ENCODE data around the gene ITPR1. TPM values are rescaled to one million over a fixed set of nuclear protein-coding genes. Genes with fewer than 3 reads are reported as not detected.

Gene ITPR1
- total and polyA plus RNA-seq, 11 donors: 8.9 to 55.8 (median 19.9) TPM

- no peak for TF ChIP-seq CTCF (IDR thresholded peaks at IDR 0.05)
- TF ChIP-seq POLR2A (IDR thresholded peaks at IDR 0.05): no peak
- intact Hi-C loops (cut with DNase I): no loop called here
- DNase-seq (no peak), ATAC-seq (no peak)
- H3K36me3 ChIP-seq: peaks cover 0 to 44% (median 26%) of the 10 kb centered on the region in 9 donors
- H3K4me3 ChIP-seq: no peak overlapping the region
- 81 to 85% (median 83%) methylated on average over 5 of the region's 5 CpGs for WGBS, 4 donors
- peaks cover 8 to 30% (median 24%) of the 10 kb centered on the region in 12 donors for H3K4me1 ChIP-seq
- H3K27me3 ChIP-seq: no peaks in the 10 kb centered on the region
- H3K27ac ChIP-seq: no peak overlapping the region
- H3K9me3 ChIP-seq: peaks cover 0 to 11% (median 0%) of the 10 kb centered on the region in 12 donors
Measured at GRCh38 chr3:4768021-4768420, 274.9 kb downstream of the ITPR1 start.

GRCh38 chr3:4768521-4768920, 275.4 kb downstream of the ITPR1 start:
- Histone ChIP-seq H3K36me3 (peaks cover 0 to 44% (median 26%) of the 10 kb centered on the region in 9 donors), H3K27me3 (no peaks in the 10 kb centered on the region), H3K4me3 (no peak overlapping the region), H3K27ac (no peak overlapping the region), H3K9me3 (peaks cover 0 to 11% (median 0%) of the 10 kb centered on the region in 12 donors), H3K4me1 (peaks cover 8 to 35% (median 27%) of the 10 kb centered on the region in 12 donors)
- ATAC-seq (no peak), DNase-seq (no peak)
- WGBS, 4 donors: 82 to 88% (median 85%) methylated on average over 12 of the region's 12 CpGs
- intact Hi-C loops (cut with DNase I): no loop called here
- TF ChIP-seq POLR2A (IDR thresholded peaks at IDR 0.05) (no peak), CTCF (IDR thresholded peaks at IDR 0.05) (no peak)

GRCh38 chr3:4770561-4770960, 277.4 kb downstream of the ITPR1 start:
- H3K4me1 ChIP-seq: peaks cover 8 to 35% (median 27%) of the 10 kb centered on the region in 12 donors
- H3K27me3 ChIP-seq: no peaks in the 10 kb centered on the region
- peaks cover 0 to 56% (median 30%) of the 10 kb centered on the region in 9 donors for H3K36me3 ChIP-seq
- ATAC-seq (peak in 2 of 4 donors; percentile 7 to 31), DNase-seq (no peak)
- WGBS, 4 donors: 52 to 79% (median 72%) methylated on average over 5 of the region's 5 CpGs
- H3K4me3 ChIP-seq: no peak overlapping the region
- H3K9me3 ChIP-seq: peaks cover 0 to 11% (median 0%) of the 10 kb centered on the region in 12 donors
- TF ChIP-seq CTCF (IDR thresholded peaks at IDR 0.05): no peak
- TF ChIP-seq POLR2A (IDR thresholded peaks at IDR 0.05): no peak
- intact Hi-C loops (cut with DNase I): loop anchor here in 3 of 10 donors (5.0 kb wide), 3 partner anchors 38 to 207 kb away; partner anchors contain the start of gene BHLHE40 (in 1 of the 3)
- H3K27ac ChIP-seq: peak overlapping the region in 9 of 12 donors; percentile 32 to 92 (median 82)

DNA sequence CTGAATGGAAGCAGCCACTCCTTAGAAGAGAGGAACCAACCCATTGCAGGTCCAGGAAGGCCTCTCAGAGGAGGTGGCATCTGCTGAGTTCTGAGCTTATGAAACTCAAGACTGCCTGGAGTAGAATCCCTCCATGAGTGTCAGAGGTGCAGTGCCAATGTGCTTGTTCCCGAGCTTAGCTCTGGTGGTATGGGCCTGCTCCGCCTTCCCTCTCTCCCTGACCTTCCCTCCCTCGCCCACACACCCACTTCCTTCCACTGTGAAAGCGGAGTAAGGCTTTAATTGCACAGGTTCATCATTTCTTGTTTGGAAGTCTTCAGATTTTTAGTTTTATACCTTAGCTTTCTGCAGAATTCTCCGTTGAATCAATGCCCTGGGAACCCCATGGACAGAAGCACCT, 278.1 kb downstream of the ITPR1 start:
- peaks cover 0 to 5% (median 0%) of the 10 kb centered on the region in 12 donors for H3K9me3 ChIP-seq
- intact Hi-C loops (cut with DNase I): loop anchor here in 3 of 10 donors (5.0 kb wide), 3 partner anchors 39 to 206 kb away; partner anchors contain the start of gene BHLHE40 (in 1 of the 3)
- DNase-seq: no peak
- peak overlapping the region; percentile 51 to 92 (median 81) for H3K27ac ChIP-seq
- no peak for TF ChIP-seq CTCF (IDR thresholded peaks at IDR 0.05)
- TF ChIP-seq POLR2A (IDR thresholded peaks at IDR 0.05): no peak
- H3K36me3 ChIP-seq: peaks cover 0 to 53% (median 30%) of the 10 kb centered on the region in 9 donors
- H3K4me3 ChIP-seq: no peak overlapping the region
- H3K27me3 ChIP-seq: no peaks in the 10 kb centered on the region
- ATAC-seq: peak in 2 of 4 donors; percentile 13 to 32
- H3K4me1 ChIP-seq: peaks cover 8 to 35% (median 27%) of the 10 kb centered on the region in 12 donors
- 67 to 75% (median 72%) methylated on average over 5 of the region's 5 CpGs for WGBS, 4 donors

Data from heart left ventricle (tissue), 16 donors.